Right lobe of liver (tissue), 6 donors: ENCODE results near the gene IRF4. TPM values are rescaled to one million over a fixed set of nuclear protein-coding genes. Genes with fewer than 3 reads are reported as not detected.
A peak's percentile ranks its signal among the peaks of the same experiment; 100 is the strongest.

Experiments used
- ATAC-seq, 4 donors: fragments of 200-7000 bp; cut with Tn5 transposase; one replicate each; pipeline ENCODE4 v1.9.1; 2020; ENCODE audit warnings: mild to moderate bottlenecking in 4 of 4, moderate library complexity in 4 of 4
- DNase-seq, 3 donors: peaks; one replicate each; pipeline ENCODE4 v3.0.0-alpha.2; 2020
- H3K27ac ChIP-seq, 3 donors: fragments of 200-600 bp; one replicate each; pipeline ENCODE4 v1.8.0; 2022
- H3K27me3 ChIP-seq, 2 donors: fragments of 200-600 bp; one replicate each; pipeline ENCODE4 v1.8.0; 2022
- H3K36me3 ChIP-seq, 4 donors: fragments of 200-600 bp; sonication (generic) in 1 of 4; one replicate each; pipeline versions ENCODE4 v1.5.1 to v1.8.0; 2017 to 2022; ENCODE audit warnings: control low read depth in 1 of 4
- H3K4me1 ChIP-seq, 4 donors: fragments of 200-600 bp; sonication (generic) in 1 of 4; one replicate each; pipeline versions ENCODE4 v1.5.1 to v1.8.0; 2017 to 2022; ENCODE audit warnings: control low read depth in 1 of 4
- H3K4me3 ChIP-seq, 3 donors: fragments of 200-600 bp; one replicate each; pipeline ENCODE4 v1.8.0; 2022
- H3K9me3 ChIP-seq, 4 donors: fragments of 200-600 bp; sonication (generic) in 1 of 4; one replicate each; pipeline versions ENCODE4 v1.5.1 to v1.8.0; 2017 to 2022; ENCODE audit warnings: control low read depth in 1 of 4
- POLR2A ChIP-seq: fragments of 450-650 bp; IDR thresholded peaks from one replicate; pipeline ENCODE4 v1.6.1; 2017; ENCODE audit warnings: antibody characterized with exemption, mild to moderate bottlenecking
- WGBS: methylation state at CpG from one replicate; pipeline ENCODE4 v1.1.6; 2018; ENCODE audit warnings: low coverage, low lambda C conversion rate; ENCODE audit not compliant: insufficient coverage; ENCODE audit errors: missing lambda C conversion rate; 5-methylcytosine and 5-hydroxymethylcytosine counted together
- intact Hi-C, 2 donors: fragments of 100-400 bp; cut with DNase I; formaldehyde crosslinking; loops; one replicate each; pipeline versions ENCODE4 v1.11.2 to v1.14.1; 2022
- total RNA-seq, 6 experiments: library from RNA; depleted of rRNA in 2 of 6; stranded (reverse); fragments of >200 nt in 2 of 6; fragmentation: NEBNext Ultra II Directional in 3 of 6; extraction: Animal tissue kit (Norgen Biotek cat#: 25700) in 3 of 6; gene quantifications; one replicate each; pipeline versions ENCODE4 v1.1.0 to v1.2.4, GENCODE V29; 2016 to 2023
- TF ChIP-seq, protein P1 (sequence below), 4 donors: fragments of 200-600 bp in 3 of 4; fragments of 450-650 bp in 1 of 4; IDR thresholded peaks; one replicate each; pipeline versions ENCODE4 v1.5.1 to v1.8.0; 2016 to 2022; ENCODE audit warnings: antibody characterized with exemption in 4 of 4, mild to moderate bottlenecking in 2 of 4
- donor health status: DM: no; HTN: yes; CAD: no.
- donor health status: DM: no; HTN: no; CAD: no.
- donor health status: DM: no; HTN: no; CAD: no.
- donor health status: DM: no; HTN: yes; CAD: no.
- donor health status: DM: no; HTN: yes; CAD: no.

IRF4 gene
- total RNA-seq, 6 experiments from 2014 or later, result 0.24 to 5.0 (median 1.6) TPM

- 79% methylated on average over 31 of the region's 31 CpGs for WGBS
- Histone ChIP-seq H3K36me3 (peaks cover 0 to 23% (median 0%) of the 10 kb centered on the region in 4 donors), H3K27ac (no peak overlapping the region), H3K4me1 (peaks cover 0 to 16% (median 3%) of the 10 kb centered on the region in 4 donors), H3K27me3 (no peaks in the 10 kb centered on the region), H3K4me3 (no peak overlapping the region), H3K9me3 (no peaks in the 10 kb centered on the region)
- DNase-seq, result peak in 1 of 3 donors; percentile 45
- TF ChIP-seq, protein P1, sequence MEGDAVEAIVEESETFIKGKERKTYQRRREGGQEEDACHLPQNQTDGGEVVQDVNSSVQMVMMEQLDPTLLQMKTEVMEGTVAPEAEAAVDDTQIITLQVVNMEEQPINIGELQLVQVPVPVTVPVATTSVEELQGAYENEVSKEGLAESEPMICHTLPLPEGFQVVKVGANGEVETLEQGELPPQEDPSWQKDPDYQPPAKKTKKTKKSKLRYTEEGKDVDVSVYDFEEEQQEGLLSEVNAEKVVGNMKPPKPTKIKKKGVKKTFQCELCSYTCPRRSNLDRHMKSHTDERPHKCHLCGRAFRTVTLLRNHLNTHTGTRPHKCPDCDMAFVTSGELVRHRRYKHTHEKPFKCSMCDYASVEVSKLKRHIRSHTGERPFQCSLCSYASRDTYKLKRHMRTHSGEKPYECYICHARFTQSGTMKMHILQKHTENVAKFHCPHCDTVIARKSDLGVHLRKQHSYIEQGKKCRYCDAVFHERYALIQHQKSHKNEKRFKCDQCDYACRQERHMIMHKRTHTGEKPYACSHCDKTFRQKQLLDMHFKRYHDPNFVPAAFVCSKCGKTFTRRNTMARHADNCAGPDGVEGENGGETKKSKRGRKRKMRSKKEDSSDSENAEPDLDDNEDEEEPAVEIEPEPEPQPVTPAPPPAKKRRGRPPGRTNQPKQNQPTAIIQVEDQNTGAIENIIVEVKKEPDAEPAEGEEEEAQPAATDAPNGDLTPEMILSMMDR (IDR thresholded peaks at IDR 0.05), result no peak
- no peak for TF ChIP-seq POLR2A
- intact Hi-C loops, result no loop called here
- no peak for ATAC-seq
Measured at GRCh38 chr6:351011-351866, 40.3 kb upstream of the IRF4 start.

DNA sequence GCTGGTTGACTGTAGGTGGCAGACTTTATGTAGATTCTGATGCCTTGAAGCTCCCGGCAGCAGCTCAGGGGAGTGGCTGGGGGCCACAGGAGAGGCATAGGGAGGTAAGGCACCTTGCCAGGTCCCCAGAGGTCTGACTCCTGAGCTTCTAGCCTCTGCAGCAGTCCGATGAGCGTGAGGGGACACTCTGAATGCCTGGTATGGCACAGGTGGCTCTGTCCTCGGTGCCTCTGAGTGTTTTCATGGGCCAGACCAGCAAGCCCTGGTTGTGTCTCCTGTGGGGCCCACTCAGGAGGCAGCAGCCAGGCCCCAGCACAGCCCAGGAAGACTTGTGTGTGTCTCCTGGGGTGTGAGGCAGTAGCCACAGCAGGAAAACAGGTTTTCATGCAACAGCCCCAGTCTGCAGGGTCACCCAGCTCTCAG, 39.7 kb upstream of the IRF4 start:
- DNase-seq, result peak in 2 of 3 donors; percentile 20 to 53
- intact Hi-C loops, result no loop called here
- no peak overlapping the region for H3K27ac ChIP-seq
- H3K9me3 ChIP-seq, result no peaks in the 10 kb centered on the region
- no peaks in the 10 kb centered on the region for H3K27me3 ChIP-seq
- 67% methylated on average over 1 of the region's 4 CpGs for WGBS
- H3K36me3 ChIP-seq, result peaks cover 0 to 18% (median 0%) of the 10 kb centered on the region in 4 donors
- H3K4me1 ChIP-seq, result peaks cover 0 to 18% (median 3%) of the 10 kb centered on the region in 4 donors
- ATAC-seq, result no peak
- TF ChIP-seq POLR2A, result no peak
- TF ChIP-seq, protein P1 (IDR thresholded peaks at IDR 0.05), result no peak
- no peak overlapping the region for H3K4me3 ChIP-seq

DNA sequence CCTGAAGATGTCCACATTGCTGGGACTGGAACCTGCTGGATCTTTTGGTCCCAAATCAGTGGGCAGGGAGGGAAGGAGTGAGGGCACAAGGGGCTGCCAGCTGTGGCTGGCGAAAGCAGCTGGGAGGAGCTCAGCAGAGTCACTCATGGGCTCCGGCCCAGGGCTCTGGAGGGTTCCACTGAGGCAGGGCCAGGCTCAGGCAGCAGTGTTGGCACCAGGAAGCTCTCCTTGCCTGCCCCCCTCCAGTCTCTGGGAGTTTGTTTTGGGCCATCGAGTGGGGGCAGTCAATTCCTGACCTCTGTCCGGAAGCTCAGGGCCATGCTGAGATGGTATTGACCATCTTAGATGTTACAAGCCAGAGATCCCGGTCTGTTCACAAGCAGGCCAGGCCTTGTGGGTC, 39.1 kb upstream of the IRF4 start:
- DNase-seq (peak in 2 of 3 donors; percentile 21 to 53), ATAC-seq (no peak)
- no peaks in the 10 kb centered on the region for H3K9me3 ChIP-seq
- peaks cover 0 to 18% (median 0%) of the 10 kb centered on the region in 4 donors for H3K36me3 ChIP-seq
- no peak overlapping the region for H3K27ac ChIP-seq
- peaks cover 0 to 18% (median 3%) of the 10 kb centered on the region in 4 donors for H3K4me1 ChIP-seq
- no peak overlapping the region for H3K4me3 ChIP-seq
- TF ChIP-seq, protein P1 (IDR thresholded peaks at IDR 0.05), result no peak
- TF ChIP-seq POLR2A, result no peak
- H3K27me3 ChIP-seq, result no peaks in the 10 kb centered on the region
- intact Hi-C loops, result no loop called here
- 78% methylated on average over 4 of the region's 5 CpGs for WGBS

GRCh38 chr6:352896-353470, 38.6 kb upstream of the IRF4 start:
- WGBS, result 67% methylated on average over 11 of the region's 11 CpGs

More at GRCh38 chr6:352896-353470, 38.6 kb upstream of the IRF4 start:
- H3K4me3 ChIP-seq, result no peak overlapping the region
- H3K27ac ChIP-seq, result no peak overlapping the region
- intact Hi-C loops, result no loop called here
- TF ChIP-seq POLR2A, result no peak
- TF ChIP-seq, protein P1 (IDR thresholded peaks at IDR 0.05), result no peak
- H3K36me3 ChIP-seq, result peaks cover 0 to 18% (median 0%) of the 10 kb centered on the region in 4 donors
- no peaks in the 10 kb centered on the region for H3K9me3 ChIP-seq
- ATAC-seq (no peak), DNase-seq (no peak)
- H3K27me3 ChIP-seq, result no peaks in the 10 kb centered on the region
- H3K4me1 ChIP-seq, result peaks cover 0 to 18% (median 3%) of the 10 kb centered on the region in 4 donors
